HepG2 (cell line): ENCODE results near the gene NFATC2. TPM values are rescaled to one million over a fixed set of nuclear protein-coding genes. Genes with fewer than 3 reads are reported as not detected.

Experiments used
- HNRNPLL ChIP-seq: fragments of 200-400 bp; formaldehyde crosslinking; IDR thresholded peaks from 2 replicates; pipeline ENCODE4 v1.6.1; 2017; ENCODE audit warnings: mild to moderate bottlenecking, low read depth, low read length; ENCODE audit not compliant: poor library complexity, severe bottlenecking
- IKZF1 ChIP-seq: fragments of 450-650 bp; IDR thresholded peaks from 2 replicates; pipeline ENCODE4 v1.7.1; 2016
- KLF12 ChIP-seq: sonication (generic); formaldehyde crosslinking; IDR thresholded peaks from 2 replicates; pipeline ENCODE4 v1.4.0; 2020; ENCODE audit warnings: missing genetic modification reagents, borderline replicate concordance
- MEF2D ChIP-seq: sonication (generic); formaldehyde crosslinking; IDR thresholded peaks from 2 replicates; pipeline ENCODE4 v1.5.1; 2020; ENCODE audit warnings: mild to moderate bottlenecking, missing genetic modification reagents
- POLR2AphosphoS2 ChIP-seq: IDR thresholded peaks from 2 replicates; pipeline ENCODE4 v1.6.1; 2011; ENCODE audit warnings: low read depth, low read length, improper control_type of control experiment
- SNAPC4 ChIP-seq: sonication (generic); formaldehyde crosslinking; IDR thresholded peaks from 2 replicates; pipeline ENCODE4 v1.4.0; 2020; ENCODE audit warnings: mild to moderate bottlenecking, missing genetic modification reagents
- TBL1XR1 ChIP-seq: fragments of 150-350 bp; IDR thresholded peaks from 2 replicates; pipeline ENCODE4 v1.6.1; 2014; ENCODE audit warnings: borderline replicate concordance, low read length; ENCODE audit not compliant: partially characterized antibody
- ZBTB39 ChIP-seq: sonication (generic); formaldehyde crosslinking; IDR thresholded peaks from 2 replicates; pipeline ENCODE4 v1.5.0; 2020; ENCODE audit warnings: missing genetic modification reagents
- polyA plus RNA-seq, 8 experiments: library from polyadenylated mRNA; depleted of rRNA in 3 of 8; stranded (reverse) in 7 of 8; unstranded in 1 of 8; fragments of >200 nt; fragmentation: Illumina TruSeq in 4 of 8; extraction: Trizol in 4 of 8; gene quantifications; 2 replicates each; pipeline versions ENCODE4 v1.2.1 to v1.2.3, GENCODE V29; 2011 to 2016; ENCODE audit warnings: low read depth in 4 of 8, missing spikeins in 1 of 8, mixed read lengths in 1 of 8; ENCODE audit not compliant: insufficient read depth in 1 of 8
- total RNA-seq, 5 experiments: library from RNA; depleted of rRNA; stranded (reverse); fragments of >200 nt; fragmentation: Illumina TruSeq; extraction: Trizol; gene quantifications; 2 replicates each; pipeline ENCODE4 v1.2.3, GENCODE V29; 2016; ENCODE audit warnings: low read depth in 1 of 5
- TF ChIP-seq, protein P1 (sequence below): sonication (generic); formaldehyde crosslinking; IDR thresholded peaks from 2 replicates; pipeline ENCODE4 v1.4.0; 2020; ENCODE audit warnings: mild to moderate bottlenecking, missing genetic modification reagents
- TF ChIP-seq, protein P2 (sequence below): sonication (generic); formaldehyde crosslinking; IDR thresholded peaks from 2 replicates; pipeline ENCODE4 v1.4.0; 2020; ENCODE audit warnings: missing genetic modification reagents
- TF ChIP-seq, protein P3 (sequence below): sonication (generic); formaldehyde crosslinking; IDR thresholded peaks from 2 replicates; pipeline ENCODE4 v1.8.0; 2022; ENCODE audit warnings: mild to moderate bottlenecking, missing genetic modification reagents, moderate library complexity
- TF ChIP-seq, protein P4 (sequence below): sonication (generic); formaldehyde crosslinking; IDR thresholded peaks from 2 replicates; pipeline ENCODE4 v1.8.1; 2023; ENCODE audit warnings: mild to moderate bottlenecking, missing genetic modification reagents
- TF ChIP-seq, protein P5 (sequence below): IDR thresholded peaks from 2 replicates; pipeline ENCODE4 v1.6.1; 2016; ENCODE audit warnings: low read depth, borderline replicate concordance
- TF ChIP-seq, protein P6 (sequence below): fragments of 450-650 bp; IDR thresholded peaks from 2 replicates; pipeline ENCODE4 v1.6.1; 2017

Gene NFATC2
- total and polyA plus RNA-seq, 2 of the 13 experiments (the other 11 are each of a cell fraction or from before 2014, with no cell fraction given) = 1.9 to 3.3 TPM

DNA sequence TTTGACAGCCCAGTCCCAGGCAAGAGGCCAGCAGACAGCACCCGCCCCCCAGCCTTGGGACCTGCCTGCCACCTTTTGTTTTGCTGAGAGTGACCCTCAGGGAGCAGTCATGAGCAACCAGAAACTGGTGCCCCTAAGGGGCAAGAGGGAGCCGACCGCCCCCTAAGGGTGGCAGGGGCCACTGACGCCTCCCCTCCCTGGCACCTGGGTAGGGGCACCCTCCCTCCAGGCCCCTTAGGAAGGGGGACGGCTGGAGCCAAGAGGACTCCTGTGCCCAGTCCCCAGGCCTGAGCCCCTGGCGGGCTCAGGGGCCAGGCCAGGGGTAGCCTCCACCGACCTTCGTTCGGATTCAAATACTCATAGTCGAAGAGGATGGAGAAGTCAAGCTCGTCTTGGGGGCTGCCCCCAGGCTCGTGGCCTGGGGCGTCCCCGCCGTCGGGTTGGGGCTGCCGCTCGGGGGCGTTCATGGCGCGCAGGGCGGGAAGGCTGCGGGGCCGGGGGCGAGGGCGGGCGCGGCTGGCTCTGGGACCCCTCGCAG lies 417 bp downstream of the NFATC2 start (continued):
- TF ChIP-seq SNAPC4 (CRISPR knock-in tag) (no peak), TBL1XR1 (no peak), POLR2AphosphoS2 (no peak), IKZF1 (no peak), KLF12 (CRISPR knock-in tag) (0 out of 2 replicates have a peak, but pooled peaks have one; percentile 1), MEF2D (no peak), HNRNPLL (peak; percentile 51), ZBTB39 (CRISPR knock-in tag) (no peak)
- TF ChIP-seq, protein P1, sequence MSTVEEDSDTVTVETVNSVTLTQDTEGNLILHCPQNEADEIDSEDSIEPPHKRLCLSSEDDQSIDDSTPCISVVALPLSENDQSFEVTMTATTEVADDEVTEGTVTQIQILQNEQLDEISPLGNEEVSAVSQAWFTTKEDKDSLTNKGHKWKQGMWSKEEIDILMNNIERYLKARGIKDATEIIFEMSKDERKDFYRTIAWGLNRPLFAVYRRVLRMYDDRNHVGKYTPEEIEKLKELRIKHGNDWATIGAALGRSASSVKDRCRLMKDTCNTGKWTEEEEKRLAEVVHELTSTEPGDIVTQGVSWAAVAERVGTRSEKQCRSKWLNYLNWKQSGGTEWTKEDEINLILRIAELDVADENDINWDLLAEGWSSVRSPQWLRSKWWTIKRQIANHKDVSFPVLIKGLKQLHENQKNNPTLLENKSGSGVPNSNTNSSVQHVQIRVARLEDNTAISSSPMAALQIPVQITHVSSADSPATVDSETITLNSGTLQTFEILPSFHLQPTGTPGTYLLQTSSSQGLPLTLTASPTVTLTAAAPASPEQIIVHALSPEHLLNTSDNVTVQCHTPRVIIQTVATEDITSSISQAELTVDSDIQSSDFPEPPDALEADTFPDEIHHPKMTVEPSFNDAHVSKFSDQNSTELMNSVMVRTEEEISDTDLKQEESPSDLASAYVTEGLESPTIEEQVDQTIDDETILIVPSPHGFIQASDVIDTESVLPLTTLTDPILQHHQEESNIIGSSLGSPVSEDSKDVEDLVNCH (CRISPR knock-in tag) = no peak
- TF ChIP-seq, protein P2, sequence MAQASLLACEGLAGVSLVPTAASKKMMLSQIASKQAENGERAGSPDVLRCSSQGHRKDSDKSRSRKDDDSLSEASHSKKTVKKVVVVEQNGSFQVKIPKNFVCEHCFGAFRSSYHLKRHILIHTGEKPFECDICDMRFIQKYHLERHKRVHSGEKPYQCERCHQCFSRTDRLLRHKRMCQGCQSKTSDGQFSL = peak; percentile 23; the same call in 1 of the 2 replicates
- TF ChIP-seq, protein P3, sequence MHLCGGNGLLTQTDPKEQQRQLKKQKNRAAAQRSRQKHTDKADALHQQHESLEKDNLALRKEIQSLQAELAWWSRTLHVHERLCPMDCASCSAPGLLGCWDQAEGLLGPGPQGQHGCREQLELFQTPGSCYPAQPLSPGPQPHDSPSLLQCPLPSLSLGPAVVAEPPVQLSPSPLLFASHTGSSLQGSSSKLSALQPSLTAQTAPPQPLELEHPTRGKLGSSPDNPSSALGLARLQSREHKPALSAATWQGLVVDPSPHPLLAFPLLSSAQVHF (CRISPR knock-in tag) = no peak
- TF ChIP-seq, protein P4, sequence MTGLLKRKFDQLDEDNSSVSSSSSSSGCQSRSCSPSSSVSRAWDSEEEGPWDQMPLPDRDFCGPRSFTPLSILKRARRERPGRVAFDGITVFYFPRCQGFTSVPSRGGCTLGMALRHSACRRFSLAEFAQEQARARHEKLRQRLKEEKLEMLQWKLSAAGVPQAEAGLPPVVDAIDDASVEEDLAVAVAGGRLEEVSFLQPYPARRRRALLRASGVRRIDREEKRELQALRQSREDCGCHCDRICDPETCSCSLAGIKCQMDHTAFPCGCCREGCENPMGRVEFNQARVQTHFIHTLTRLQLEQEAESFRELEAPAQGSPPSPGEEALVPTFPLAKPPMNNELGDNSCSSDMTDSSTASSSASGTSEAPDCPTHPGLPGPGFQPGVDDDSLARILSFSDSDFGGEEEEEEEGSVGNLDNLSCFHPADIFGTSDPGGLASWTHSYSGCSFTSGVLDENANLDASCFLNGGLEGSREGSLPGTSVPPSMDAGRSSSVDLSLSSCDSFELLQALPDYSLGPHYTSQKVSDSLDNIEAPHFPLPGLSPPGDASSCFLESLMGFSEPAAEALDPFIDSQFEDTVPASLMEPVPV (CRISPR knock-in tag) = no peak
- TF ChIP-seq, protein P5, sequence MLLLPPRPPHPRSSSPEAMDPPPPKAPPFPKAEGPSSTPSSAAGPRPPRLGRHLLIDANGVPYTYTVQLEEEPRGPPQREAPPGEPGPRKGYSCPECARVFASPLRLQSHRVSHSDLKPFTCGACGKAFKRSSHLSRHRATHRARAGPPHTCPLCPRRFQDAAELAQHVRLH (CRISPR knock-in tag) = peak; percentile 80; the same call in 1 of the 2 replicates
- TF ChIP-seq, protein P6, sequence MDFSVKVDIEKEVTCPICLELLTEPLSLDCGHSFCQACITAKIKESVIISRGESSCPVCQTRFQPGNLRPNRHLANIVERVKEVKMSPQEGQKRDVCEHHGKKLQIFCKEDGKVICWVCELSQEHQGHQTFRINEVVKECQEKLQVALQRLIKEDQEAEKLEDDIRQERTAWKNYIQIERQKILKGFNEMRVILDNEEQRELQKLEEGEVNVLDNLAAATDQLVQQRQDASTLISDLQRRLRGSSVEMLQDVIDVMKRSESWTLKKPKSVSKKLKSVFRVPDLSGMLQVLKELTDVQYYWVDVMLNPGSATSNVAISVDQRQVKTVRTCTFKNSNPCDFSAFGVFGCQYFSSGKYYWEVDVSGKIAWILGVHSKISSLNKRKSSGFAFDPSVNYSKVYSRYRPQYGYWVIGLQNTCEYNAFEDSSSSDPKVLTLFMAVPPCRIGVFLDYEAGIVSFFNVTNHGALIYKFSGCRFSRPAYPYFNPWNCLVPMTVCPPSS = no peak
